ENCODE measurements around the gene SPNS2. TPM values are rescaled to one million over a fixed set of nuclear protein-coding genes. Genes with fewer than 3 reads are reported as not detected.
A peak's percentile ranks its signal among the peaks of the same experiment; 100 is the strongest.

The SPNS2 gene
- total RNA-seq, 1 donor, result 0.43 TPM

- no peak for TF ChIP-seq CTCF (IDR thresholded peaks at IDR 0.05; ENCODE audit: insufficient read depth, low read depth, low read length)
- no peak for DNase-seq (ENCODE audit: low read depth)
- no peak overlapping the region for H3K4me3 ChIP-seq (ENCODE audit: low read depth, low read length)
Observed at GRCh38 chr17:4520894-4521600, 22.4 kb downstream of the SPNS2 start.

- TF ChIP-seq CTCF (IDR thresholded peaks at IDR 0.05; ENCODE audit: insufficient read depth, low read depth, low read length), result no peak
- H3K4me3 ChIP-seq (ENCODE audit: low read depth, low read length), result no peak overlapping the region
- DNase-seq (ENCODE audit: low read depth), result no peak
Observed at GRCh38 chr17:4522661-4523060, 24.0 kb downstream of the SPNS2 start.

GRCh38 chr17:4523946-4524345, 25.3 kb downstream of the SPNS2 start:
- no peak for TF ChIP-seq CTCF (IDR thresholded peaks at IDR 0.05; ENCODE audit: insufficient read depth, low read depth, low read length)
- no peak for DNase-seq (ENCODE audit: low read depth)
- H3K4me3 ChIP-seq (ENCODE audit: low read depth, low read length), result no peak overlapping the region

GRCh38 chr17:4525691-4526397, 27.2 kb downstream of the SPNS2 start:
- TF ChIP-seq CTCF (IDR thresholded peaks at IDR 0.05; ENCODE audit: insufficient read depth, low read depth, low read length), result no peak
- no peak overlapping the region for H3K4me3 ChIP-seq (ENCODE audit: low read depth, low read length)
- no peak for DNase-seq (ENCODE audit: low read depth)

GRCh38 chr17:4527134-4527533, 28.5 kb downstream of the SPNS2 start:
- no peak overlapping the region for H3K4me3 ChIP-seq (ENCODE audit: low read depth, low read length)
- TF ChIP-seq CTCF (IDR thresholded peaks at IDR 0.05; ENCODE audit: insufficient read depth, low read depth, low read length), result no peak
- no peak for DNase-seq (ENCODE audit: low read depth)

- TF ChIP-seq CTCF (IDR thresholded peaks at IDR 0.05; ENCODE audit: insufficient read depth, low read depth, low read length), result no peak
- DNase-seq (ENCODE audit: low read depth), result peak; percentile 20
- no peak overlapping the region for H3K4me3 ChIP-seq (ENCODE audit: low read depth, low read length)
Observed at GRCh38 chr17:4527566-4528125, 29.0 kb downstream of the SPNS2 start.
